Choroid plexus epithelial cell (primary cell): ENCODE data around the gene TRIM9.

ENCODE experiments used
- DNase-seq: peaks from one replicate; pipeline ENCODE4 v3.0.0-alpha.2; 2010; ENCODE audit warnings: low read depth
- H3K4me3 ChIP-seq: 2 replicates; pipeline ENCODE4 v1.5.1; 2011; ENCODE audit warnings: low read depth, mild to moderate bottlenecking, control low read depth, low read length, moderate library complexity
- CTCF ChIP-seq: conservative IDR thresholded peaks from 2 replicates; pipeline ENCODE4 v1.5.1; 2011; ENCODE audit warnings: low read depth, mild to moderate bottlenecking, control low read depth, inconsistent platforms, low read length, moderate library complexity

The TRIM9 gene

GRCh38 chr14:50985124-50985858, 109.6 kb downstream of the TRIM9 start:
- H3K4me3 ChIP-seq, result no peak overlapping the region
- TF ChIP-seq CTCF, result no peak

GRCh38 chr14:50984036-50984710, 110.7 kb downstream of the TRIM9 start:
- no peak for TF ChIP-seq CTCF
- no peak for DNase-seq
- no peak overlapping the region for H3K4me3 ChIP-seq

More at GRCh38 chr14:50985124-50985858, 109.6 kb downstream of the TRIM9 start:
- no peak for DNase-seq

GRCh38 chr14:50979941-50980850, 114.7 kb downstream of the TRIM9 start:
- H3K4me3 ChIP-seq, result no peak overlapping the region
- TF ChIP-seq CTCF, result no peak
- no peak for DNase-seq

GRCh38 chr14:50978888-50979287, 116.0 kb downstream of the TRIM9 start:
- H3K4me3 ChIP-seq, result no peak overlapping the region
- no peak for DNase-seq
- TF ChIP-seq CTCF, result no peak

- no peak for TF ChIP-seq CTCF
- no peak for DNase-seq
- no peak overlapping the region for H3K4me3 ChIP-seq
Observed at GRCh38 chr14:50978529-50978871, 116.4 kb downstream of the TRIM9 start.

- no peak for DNase-seq
- TF ChIP-seq CTCF, result no peak
Observed at GRCh38 chr14:50977863-50978528, 116.9 kb downstream of the TRIM9 start.

More at GRCh38 chr14:50977863-50978528, 116.9 kb downstream of the TRIM9 start:
- H3K4me3 ChIP-seq, result no peak overlapping the region
